HCT116 (cell line): ENCODE data around the gene RNF32. TPM values are rescaled to one million over a fixed set of nuclear protein-coding genes. Genes with fewer than 3 reads are reported as not detected.

Experiments
- ATAC-seq: fragments of 200-7000 bp; cut with Tn5 transposase; 2 replicates; pipeline ENCODE4 v1.9.1; 2020; ENCODE audit warnings: mild to moderate bottlenecking, moderate library complexity
- BruUV-seq: library from RNA; stranded (reverse); fragments of 400-500 nt; replicated peaks from 2 replicates; lab custom pipeline; 2021; lab: Mats Ljungman, UMichigan
- CTCF ChIA-PET: fragments of 300-600 bp; sonication (Branson Sonifier 250); formaldehyde crosslinking; loops from one replicate; lab custom pipeline; 2021; ENCODE audit warnings: antibody characterized with exemption; lab: Charles Lee
- POLR2A ChIA-PET: fragments of 300-600, 350-600 bp; sonication (Branson Sonifier 250); formaldehyde crosslinking; loops from one replicate; lab custom pipeline; 2021; ENCODE audit warnings: antibody characterized with exemption; lab: Charles Lee
- RAD21 ChIA-PET, 2 experiments: fragments of 300-600 bp; sonication (Branson Sonifier 250); formaldehyde crosslinking; loops; one replicate each; lab custom pipeline; 2023; ENCODE audit warnings: low total read pairs in 2 of 2; ENCODE audit not compliant: uncharacterized antibody in 2 of 2, unreplicated experiment in 2 of 2, low non-redundant PET in 1 of 2; lab: Charles Lee
- DNase-seq: peaks from one replicate; pipeline ENCODE4 v3.0.0-alpha.2; 2010; ENCODE audit warnings: low read depth, low spot score
- H2AFZ ChIP-seq: fragments of 200-600 bp; shearing (Covaris generic), sonication (generic); 2 replicates; pipeline ENCODE4 v1.6.1; 2017; ENCODE audit warnings: low read depth, mixed run types, mixed read lengths, antibody characterized with exemption, low read length; ENCODE audit not compliant: poor library complexity, severe bottlenecking
- H3K27ac ChIP-seq: 2 replicates; pipeline ENCODE4 v1.5.1; 2012; ENCODE audit warnings: low read depth, low read length
- H3K27me3 ChIP-seq: fragments of 200-600 bp; sonication (generic); 2 replicates; pipeline ENCODE4 v1.6.1; 2016; ENCODE audit warnings: mixed run types, low read length, mixed read lengths; ENCODE audit not compliant: insufficient read depth
- H3K36me3 ChIP-seq, 2 experiments: fragments of 200-500 bp in 1 of 2; fragments of 200-600 bp in 1 of 2; sonication (Bioruptor generic) in 1 of 2; sonication (generic) in 1 of 2; 2 replicates each; pipeline versions ENCODE4 v1.5.1 to v1.6.1; 2014 to 2016; ENCODE audit warnings: low read length in 2 of 2, inconsistent platforms in 1 of 2, mixed read lengths in 1 of 2, mixed run types in 1 of 2; ENCODE audit not compliant: insufficient read depth in 2 of 2, control insufficient read depth in 1 of 2
- H3K4me1 ChIP-seq, 2 experiments: fragments of 200-600 bp in 1 of 2; sonication (generic) in 1 of 2; 2 replicates each; pipeline versions ENCODE4 v1.5.1 to v1.6.1; 2012 to 2017; ENCODE audit warnings: low read length in 2 of 2, inconsistent platforms in 1 of 2, mild to moderate bottlenecking in 1 of 2, mixed read lengths in 1 of 2, mixed run types in 1 of 2, moderate library complexity in 1 of 2; ENCODE audit not compliant: insufficient read depth in 2 of 2, control insufficient read depth in 1 of 2
- H3K4me2 ChIP-seq: fragments of 200-600 bp; sonication (generic); 2 replicates; pipeline ENCODE4 v1.6.1; 2017; ENCODE audit warnings: mixed run types, low read length, mixed read lengths
- H3K4me3 ChIP-seq, 2 experiments: fragments of 200-600 bp in 1 of 2; sonication (generic) in 1 of 2; replicated peaks in 1 of 2; 2 replicates each; pipeline ENCODE4 v1.5.1; 2011 to 2016; ENCODE audit warnings: low read length in 2 of 2, control low read depth in 1 of 2, low read depth in 1 of 2, mild to moderate bottlenecking in 1 of 2, mixed read lengths in 1 of 2, mixed run types in 1 of 2
- H3K79me2 ChIP-seq: fragments of 200-600 bp; sonication (generic); 2 replicates; pipeline ENCODE4 v1.6.1; 2017; ENCODE audit warnings: mild to moderate bottlenecking, mixed run types, low read length, moderate library complexity, mixed read lengths; ENCODE audit not compliant: insufficient read depth
- H3K9ac ChIP-seq: fragments of 200-600 bp; sonication (generic); 2 replicates; pipeline ENCODE4 v1.6.1; 2016; ENCODE audit warnings: low read length, mixed read lengths
- H3K9me2 ChIP-seq: fragments of 200-600 bp; sonication (generic), shearing (Covaris generic); 2 replicates; pipeline ENCODE4 v1.6.1; 2017; ENCODE audit warnings: mixed run types, mild to moderate bottlenecking, moderate library complexity; ENCODE audit not compliant: insufficient read depth
- H3K9me3 ChIP-seq, 2 experiments: fragments of 200-500 bp in 1 of 2; fragments of 200-600 bp in 1 of 2; sonication (Bioruptor generic) in 1 of 2; sonication (generic) in 1 of 2; 2 replicates each; pipeline ENCODE4 v1.6.1; 2014 to 2017; ENCODE audit warnings: low read length in 2 of 2, mixed read lengths in 2 of 2, inconsistent platforms in 1 of 2, low read depth in 1 of 2, mild to moderate bottlenecking in 1 of 2, mixed run types in 1 of 2, moderate library complexity in 1 of 2; ENCODE audit not compliant: control insufficient read depth in 1 of 2, insufficient read depth in 1 of 2
- H4K20me1 ChIP-seq: fragments of 200-600 bp; sonication (generic), shearing (Covaris generic); 2 replicates; pipeline ENCODE4 v1.6.1; 2017; ENCODE audit warnings: mixed run types, mild to moderate bottlenecking, moderate library complexity; ENCODE audit not compliant: insufficient read depth
- ELF1 ChIP-seq: IDR thresholded peaks from 2 replicates; pipeline ENCODE4 v1.6.1; 2012; ENCODE audit warnings: low read depth, borderline replicate concordance
- EZH2 ChIP-seq: fragments of 200-600 bp; sonication (generic); IDR thresholded peaks from 2 replicates; pipeline ENCODE4 v1.6.1; 2017; ENCODE audit warnings: antibody characterized with exemption, mixed run types
- SIN3A ChIP-seq: IDR thresholded peaks from 2 replicates; pipeline ENCODE4 v1.6.1; 2012; ENCODE audit warnings: low read depth
- SP1 ChIP-seq: IDR thresholded peaks from 2 replicates; pipeline ENCODE4 v1.6.1; 2012; ENCODE audit warnings: low read depth
- TCF7L2 ChIP-seq: IDR thresholded peaks from 2 replicates; pipeline ENCODE4 v1.7.0; 2011; ENCODE audit warnings: borderline replicate concordance, inconsistent platforms; ENCODE audit not compliant: insufficient read depth, insufficient read length; ENCODE audit errors: extremely low read depth
- ZFX ChIP-seq: fragments of 450-650 bp; IDR thresholded peaks from 2 replicates; pipeline ENCODE4 v1.6.1; 2017
- ZNF274 ChIP-seq: fragments of 200-500 bp; sonication (Bioruptor generic); IDR thresholded peaks from 2 replicates; pipeline ENCODE4 v1.6.1; 2014; ENCODE audit warnings: mild to moderate bottlenecking, low read depth, low read length, inconsistent platforms
- intact Hi-C: fragments of 100-400 bp; cut with micrococcal nuclease; formaldehyde crosslinking; loops from 2 replicates; pipeline ENCODE4 v1.10.0; 2022
- total RNA-seq: library from RNA; stranded (reverse); gene quantifications from one replicate; pipeline ENCODE4 v1.2.1, GENCODE V29; 2021; ENCODE audit not compliant: unreplicated experiment
- TF ChIP-seq, protein P1 (sequence below), 3 experiments: fragments of 200-600 bp in 1 of 3; sonication (generic) in 1 of 3; IDR thresholded peaks in 2 of 3; conservative IDR thresholded peaks in 1 of 3; 2 replicates each; pipeline ENCODE4 v1.5.1; 2012 to 2017; ENCODE audit warnings: low read depth in 2 of 3, low read length in 2 of 3, antibody characterized with exemption in 1 of 3, borderline replicate concordance in 1 of 3, control low read depth in 1 of 3, mild to moderate bottlenecking in 1 of 3, mixed read lengths in 1 of 3, mixed run types in 1 of 3, moderate library complexity in 1 of 3; ENCODE audit not compliant: insufficient read depth in 1 of 3
- TF ChIP-seq, protein P2 (sequence below): IDR thresholded peaks from 2 replicates; pipeline ENCODE4 v1.6.1; 2012

RNF32 gene
- total RNA-seq, 1 experiment from 2014 or later: 3.4 TPM

DNA sequence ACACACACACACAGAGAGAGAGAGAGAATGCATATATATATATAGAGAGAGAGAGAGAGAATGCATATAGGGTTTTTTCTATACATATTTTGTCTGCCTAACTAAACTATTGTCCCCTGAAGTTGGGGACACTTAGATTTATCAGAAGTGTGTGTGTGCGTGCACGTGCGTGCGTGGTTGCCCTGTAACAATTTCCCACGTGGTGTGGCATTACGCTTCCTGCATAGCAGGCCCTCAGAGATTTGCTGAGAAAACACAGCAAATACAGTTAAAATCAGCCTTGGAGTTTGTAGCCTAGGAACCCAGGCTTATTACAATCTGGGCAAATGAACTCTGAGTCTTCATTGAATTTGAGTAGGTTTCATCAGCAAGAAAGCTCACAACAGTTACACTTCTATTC lies 14.7 kb downstream of the RNF32 start:
- H3K9ac ChIP-seq: no peak overlapping the region
- H3K9me3 ChIP-seq: no peaks in the 10 kb centered on the region
- BruUV-seq: no TSS peak
- H3K27me3 ChIP-seq: no peaks in the 10 kb centered on the region
- ChIA-PET CTCF (no interaction called here), POLR2A (no interaction called here), RAD21 (no interaction called here)
- H3K4me2 ChIP-seq: no peak overlapping the region
- H3K36me3 ChIP-seq: no peaks in the 10 kb centered on the region
- no peaks in the 10 kb centered on the region for H3K79me2 ChIP-seq
- TF ChIP-seq ZFX (no peak), ELF1 (no peak), EZH2 (no peak), SIN3A (no peak)
- no peaks in the 10 kb centered on the region for H4K20me1 ChIP-seq
- ATAC-seq (no peak), DNase-seq (no peak)
- no peak overlapping the region for H3K27ac ChIP-seq
- H3K9me2 ChIP-seq: no peaks in the 10 kb centered on the region
- no peak overlapping the region for H2AFZ ChIP-seq
- H3K4me3 ChIP-seq: no peak overlapping the region
- 0 out of 4 replicates have a peak, but pooled peaks cover 0 to 2% of the 10 kb centered on the region in 2 experiments for H3K4me1 ChIP-seq
- intact Hi-C loops: no loop called here

DNA sequence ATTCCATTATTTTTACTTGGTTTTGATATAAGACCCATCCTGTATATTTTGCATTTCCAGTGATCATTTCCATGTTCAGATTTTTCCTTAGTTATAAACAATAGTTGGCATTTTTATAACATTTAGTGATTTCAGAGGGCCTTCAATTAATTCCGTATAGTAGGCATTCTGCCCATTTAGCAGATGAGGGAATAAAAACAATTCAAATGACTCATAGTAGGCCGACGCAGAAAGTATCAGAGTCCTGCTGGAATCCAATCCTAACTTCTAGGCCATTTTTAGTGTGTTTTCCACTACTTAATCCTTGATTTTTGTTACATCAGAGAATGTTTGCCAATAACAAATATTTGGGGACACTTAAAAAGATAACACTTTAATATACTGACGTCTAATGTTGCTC lies 15.4 kb downstream of the RNF32 start:
- TF ChIP-seq, protein P1, sequence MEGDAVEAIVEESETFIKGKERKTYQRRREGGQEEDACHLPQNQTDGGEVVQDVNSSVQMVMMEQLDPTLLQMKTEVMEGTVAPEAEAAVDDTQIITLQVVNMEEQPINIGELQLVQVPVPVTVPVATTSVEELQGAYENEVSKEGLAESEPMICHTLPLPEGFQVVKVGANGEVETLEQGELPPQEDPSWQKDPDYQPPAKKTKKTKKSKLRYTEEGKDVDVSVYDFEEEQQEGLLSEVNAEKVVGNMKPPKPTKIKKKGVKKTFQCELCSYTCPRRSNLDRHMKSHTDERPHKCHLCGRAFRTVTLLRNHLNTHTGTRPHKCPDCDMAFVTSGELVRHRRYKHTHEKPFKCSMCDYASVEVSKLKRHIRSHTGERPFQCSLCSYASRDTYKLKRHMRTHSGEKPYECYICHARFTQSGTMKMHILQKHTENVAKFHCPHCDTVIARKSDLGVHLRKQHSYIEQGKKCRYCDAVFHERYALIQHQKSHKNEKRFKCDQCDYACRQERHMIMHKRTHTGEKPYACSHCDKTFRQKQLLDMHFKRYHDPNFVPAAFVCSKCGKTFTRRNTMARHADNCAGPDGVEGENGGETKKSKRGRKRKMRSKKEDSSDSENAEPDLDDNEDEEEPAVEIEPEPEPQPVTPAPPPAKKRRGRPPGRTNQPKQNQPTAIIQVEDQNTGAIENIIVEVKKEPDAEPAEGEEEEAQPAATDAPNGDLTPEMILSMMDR (IDR thresholded peaks at IDR 0.05 in 2 of 3, conservative IDR thresholded peaks at IDR 0.05 in 1 of 3; ENCODE audit: borderline replicate concordance in 1 of 3, insufficient read depth in 1 of 3, low read depth in 2 of 3, low read length in 2 of 3): no peak
- TF ChIP-seq ZNF274: no peak
- no peak for TF ChIP-seq SP1
- no peak for TF ChIP-seq TCF7L2
- TF ChIP-seq, protein P2, sequence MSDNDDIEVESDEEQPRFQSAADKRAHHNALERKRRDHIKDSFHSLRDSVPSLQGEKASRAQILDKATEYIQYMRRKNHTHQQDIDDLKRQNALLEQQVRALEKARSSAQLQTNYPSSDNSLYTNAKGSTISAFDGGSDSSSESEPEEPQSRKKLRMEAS: no peak
- TF ChIP-seq EZH2: no peak
- ATAC-seq (no peak), DNase-seq (no peak)
- intact Hi-C loops: no loop called here
- Histone ChIP-seq H3K27me3 (no peaks in the 10 kb centered on the region), H3K4me3 (no peak overlapping the region), H3K27ac (no peak overlapping the region), H4K20me1 (no peaks in the 10 kb centered on the region), H3K9me3 (no peaks in the 10 kb centered on the region), H3K9ac (no peak overlapping the region), H3K36me3 (no peaks in the 10 kb centered on the region), H2AFZ (no peak overlapping the region), H3K4me1 (no peaks in the 10 kb centered on the region), H3K79me2 (no peaks in the 10 kb centered on the region), H3K9me2 (no peaks in the 10 kb centered on the region), H3K4me2 (no peak overlapping the region)
- ChIA-PET RAD21 (no interaction called here), CTCF (no interaction called here), POLR2A (no interaction called here)
- no TSS peak for BruUV-seq
